Upper lobe of right lung (tissue), 1 donor: ENCODE measurements around the gene EMP2. TPM values are rescaled to one million over a fixed set of nuclear protein-coding genes. Genes with fewer than 3 reads are reported as not detected.

Source experiments
- ATAC-seq: fragments of 200-7000 bp; cut with Tn5 transposase; one replicate; pipeline ENCODE4 v1.9.1; 2020; ENCODE audit warnings: mild to moderate bottlenecking, moderate library complexity
- DNase-seq: peaks from one replicate; pipeline ENCODE4 v3.0.0-alpha.2; 2020
- H3K27ac ChIP-seq: fragments of 200-600 bp; one replicate; pipeline ENCODE4 v1.8.0; 2022
- H3K27me3 ChIP-seq: fragments of 200-600 bp; one replicate; pipeline ENCODE4 v1.8.0; 2022; ENCODE audit warnings: mild to moderate bottlenecking
- H3K36me3 ChIP-seq: fragments of 200-600 bp; one replicate; pipeline ENCODE4 v1.8.0; 2022
- H3K4me1 ChIP-seq: fragments of 200-600 bp; one replicate; pipeline ENCODE4 v1.8.0; 2022
- H3K4me3 ChIP-seq: fragments of 200-600 bp; one replicate; pipeline ENCODE4 v1.8.0; 2022; ENCODE audit warnings: mild to moderate bottlenecking
- H3K9me3 ChIP-seq: fragments of 200-600 bp; one replicate; pipeline ENCODE4 v1.8.0; 2022
- intact Hi-C: fragments of 100-400 bp; cut with DNase I; formaldehyde crosslinking; loops from one replicate; pipeline ENCODE4 v1.11.0; 2022
- total RNA-seq: library from RNA; stranded (reverse); fragmentation: NEBNext Ultra II Directional; extraction: Animal tissue kit (Norgen Biotek cat#: 25700); gene quantifications from one replicate; pipeline ENCODE4 v1.2.1, GENCODE V29; 2021
- TF ChIP-seq, protein P1 (sequence below): fragments of 200-600 bp; IDR thresholded peaks from one replicate; pipeline ENCODE4 v1.8.0; 2022; ENCODE audit warnings: antibody characterized with exemption
- donor health status: DM: no; HTN: yes; CAD: no; lungs with severe emphysema.

EMP2 gene
- total RNA-seq, 1 donor from 2014 or later, result 726 TPM

DNA sequence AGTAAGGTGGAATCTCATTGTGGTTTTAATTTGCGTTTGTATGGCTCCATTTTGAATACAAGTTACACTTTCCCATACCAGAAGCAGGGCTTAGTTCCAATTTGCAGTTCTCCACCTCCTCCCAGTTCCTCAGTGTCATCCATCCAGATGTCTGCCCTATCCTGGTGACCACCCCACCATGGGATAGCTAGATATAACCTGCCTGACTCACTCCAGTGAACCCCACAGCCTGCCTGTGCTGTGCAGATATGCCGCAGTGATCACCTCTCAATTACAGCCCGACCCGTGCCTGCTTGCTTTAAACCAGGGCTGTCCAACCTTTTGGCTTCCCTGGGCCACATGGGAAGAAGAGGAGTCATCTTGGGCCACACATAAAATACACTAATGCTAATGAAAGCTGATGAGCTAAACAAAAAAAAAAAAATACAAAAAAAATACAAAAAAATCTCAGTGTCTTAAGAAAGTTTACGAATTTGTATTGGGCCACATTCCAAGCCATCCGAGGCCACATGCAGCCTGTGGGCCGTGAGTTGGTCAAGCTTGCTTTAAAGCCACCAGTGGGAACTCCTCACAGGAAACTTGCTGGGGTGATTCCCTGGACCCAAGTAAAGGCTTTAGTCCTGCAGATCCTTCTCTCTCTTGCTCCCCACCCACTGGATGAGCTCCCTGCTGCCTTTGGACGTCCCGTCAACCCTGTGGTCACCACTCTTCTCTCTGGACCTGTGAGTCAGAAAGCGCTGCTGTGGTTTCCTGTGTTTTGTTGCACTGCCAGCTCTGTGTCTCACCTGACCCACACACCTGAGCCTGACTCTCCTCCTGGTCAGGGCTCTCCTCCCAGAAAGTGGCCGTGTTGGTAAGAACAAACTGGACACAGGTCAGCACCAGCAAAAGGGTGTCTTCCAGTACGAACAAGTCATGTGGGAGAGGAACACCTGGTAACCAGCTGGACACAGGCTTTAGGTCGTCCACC lies 83.0 kb downstream of the EMP2 start:
- Histone ChIP-seq H3K4me1 (no peaks in the 10 kb centered on the region), H3K9me3 (no peaks in the 10 kb centered on the region), H3K36me3 (no peaks in the 10 kb centered on the region), H3K27ac (no peak overlapping the region), H3K27me3 (no peaks in the 10 kb centered on the region), H3K4me3 (no peak overlapping the region)
- TF ChIP-seq, protein P1, sequence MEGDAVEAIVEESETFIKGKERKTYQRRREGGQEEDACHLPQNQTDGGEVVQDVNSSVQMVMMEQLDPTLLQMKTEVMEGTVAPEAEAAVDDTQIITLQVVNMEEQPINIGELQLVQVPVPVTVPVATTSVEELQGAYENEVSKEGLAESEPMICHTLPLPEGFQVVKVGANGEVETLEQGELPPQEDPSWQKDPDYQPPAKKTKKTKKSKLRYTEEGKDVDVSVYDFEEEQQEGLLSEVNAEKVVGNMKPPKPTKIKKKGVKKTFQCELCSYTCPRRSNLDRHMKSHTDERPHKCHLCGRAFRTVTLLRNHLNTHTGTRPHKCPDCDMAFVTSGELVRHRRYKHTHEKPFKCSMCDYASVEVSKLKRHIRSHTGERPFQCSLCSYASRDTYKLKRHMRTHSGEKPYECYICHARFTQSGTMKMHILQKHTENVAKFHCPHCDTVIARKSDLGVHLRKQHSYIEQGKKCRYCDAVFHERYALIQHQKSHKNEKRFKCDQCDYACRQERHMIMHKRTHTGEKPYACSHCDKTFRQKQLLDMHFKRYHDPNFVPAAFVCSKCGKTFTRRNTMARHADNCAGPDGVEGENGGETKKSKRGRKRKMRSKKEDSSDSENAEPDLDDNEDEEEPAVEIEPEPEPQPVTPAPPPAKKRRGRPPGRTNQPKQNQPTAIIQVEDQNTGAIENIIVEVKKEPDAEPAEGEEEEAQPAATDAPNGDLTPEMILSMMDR, result no peak
- DNase-seq (no peak), ATAC-seq (peak; percentile 41)
- intact Hi-C loops, result no loop called here

DNA sequence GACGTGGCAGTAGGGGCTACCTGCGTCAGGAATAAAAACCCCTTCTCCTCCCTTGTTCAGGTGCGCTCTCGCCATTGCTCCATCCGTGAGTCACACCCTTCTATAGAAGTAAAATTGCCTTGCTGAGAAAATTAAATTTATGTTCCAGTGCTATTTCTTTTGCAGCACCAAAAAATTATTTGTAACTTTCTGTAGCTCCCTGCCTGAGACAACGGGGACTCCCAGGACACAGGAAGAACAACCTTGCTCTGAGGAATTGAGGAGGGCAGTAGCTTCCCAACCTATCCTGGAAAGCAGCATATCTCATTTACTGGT lies 85.4 kb downstream of the EMP2 start:
- Histone ChIP-seq H3K4me1 (no peaks in the 10 kb centered on the region), H3K9me3 (no peaks in the 10 kb centered on the region), H3K27ac (no peak overlapping the region), H3K4me3 (no peak overlapping the region), H3K36me3 (no peaks in the 10 kb centered on the region), H3K27me3 (no peaks in the 10 kb centered on the region)
- intact Hi-C loops, result no loop called here
- ATAC-seq (peak; percentile 28), DNase-seq (no peak)
- TF ChIP-seq, protein P1, result no peak

DNA sequence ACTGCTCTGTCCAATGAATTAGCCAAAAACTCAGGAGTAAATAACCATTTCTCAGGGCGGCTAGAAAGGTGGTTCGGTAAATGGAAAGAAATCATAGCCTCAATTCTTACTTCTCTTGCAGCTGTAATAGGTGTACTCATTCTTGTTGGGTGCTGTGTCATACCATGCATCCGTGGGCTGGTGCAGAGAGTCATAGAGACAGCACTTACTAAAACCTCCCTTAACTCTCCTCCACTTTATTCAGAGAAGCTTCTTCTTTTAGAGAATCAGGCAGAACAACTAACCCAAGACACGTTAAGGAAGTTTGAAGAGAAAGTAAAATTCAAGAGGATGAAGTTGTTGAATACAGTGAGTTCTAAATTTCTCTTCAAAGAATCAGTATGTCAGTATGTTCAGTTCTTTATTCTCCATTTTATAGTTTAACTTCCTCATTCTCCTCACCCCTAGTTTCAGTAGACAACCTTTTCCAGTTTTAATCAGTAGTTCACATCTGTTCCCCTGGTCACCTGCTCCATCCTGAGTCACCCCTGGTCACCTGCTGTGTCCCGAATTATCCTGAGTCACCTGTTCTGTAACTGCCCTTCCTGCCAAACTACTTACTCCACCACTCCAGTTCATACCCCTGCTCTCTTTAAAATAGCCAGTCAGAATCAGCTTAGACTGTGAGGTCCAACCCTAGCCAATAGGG lies 85.9 kb downstream of the EMP2 start:
- peak; percentile 45 for ATAC-seq
- Histone ChIP-seq H3K36me3 (no peaks in the 10 kb centered on the region), H3K4me3 (no peak overlapping the region), H3K27ac (no peak overlapping the region), H3K9me3 (no peaks in the 10 kb centered on the region), H3K27me3 (no peaks in the 10 kb centered on the region), H3K4me1 (no peaks in the 10 kb centered on the region)
- DNase-seq, result no peak
- intact Hi-C loops, result no loop called here
- TF ChIP-seq, protein P1, result no peak

DNA sequence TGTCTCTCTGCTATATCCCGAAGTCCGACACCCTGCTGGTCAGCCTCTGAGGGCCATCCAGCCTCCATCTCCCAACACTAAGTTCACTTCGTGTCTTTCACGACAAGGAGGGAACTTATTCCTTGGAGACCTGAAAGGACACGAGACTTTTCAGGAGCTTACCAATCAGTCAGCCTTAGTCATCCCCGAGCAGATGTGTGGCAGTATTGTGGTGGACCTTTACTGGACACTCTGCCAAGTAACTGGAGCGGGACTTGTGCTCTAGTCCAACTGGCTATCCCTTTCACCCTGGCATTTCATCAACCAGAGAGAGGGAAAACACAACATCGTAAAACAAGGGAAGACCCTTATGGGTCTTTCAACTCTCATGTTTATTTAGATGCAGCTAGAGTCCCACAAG lies 87.1 kb downstream of the EMP2 start:
- intact Hi-C loops, result no loop called here
- Histone ChIP-seq H3K27me3 (no peaks in the 10 kb centered on the region), H3K27ac (no peak overlapping the region), H3K4me3 (no peak overlapping the region), H3K9me3 (no peaks in the 10 kb centered on the region), H3K4me1 (no peaks in the 10 kb centered on the region), H3K36me3 (no peaks in the 10 kb centered on the region)
- no peak for DNase-seq
- TF ChIP-seq, protein P1, result no peak
- ATAC-seq, result no peak

DNA sequence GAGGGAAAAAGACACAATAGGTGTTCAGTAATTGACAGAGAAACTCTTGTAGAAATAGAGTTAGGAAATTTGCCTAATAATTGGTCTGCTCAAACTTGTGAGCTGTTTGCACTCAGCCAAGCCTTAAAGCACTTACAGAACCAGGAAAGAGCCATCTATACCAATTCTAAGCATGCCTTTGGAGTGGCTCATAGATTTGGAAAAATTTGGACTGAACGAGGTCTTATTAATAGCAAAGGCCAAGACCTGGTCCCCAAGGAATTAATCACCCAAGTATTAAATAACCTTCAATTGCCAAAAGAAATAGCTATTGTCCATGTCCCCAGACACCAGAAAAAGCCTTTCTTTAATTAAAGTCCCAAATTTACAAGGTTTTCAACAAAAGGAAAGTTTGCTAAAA lies 90.3 kb downstream of the EMP2 start:
- TF ChIP-seq, protein P1, result no peak

More for the DNA sequence above, 90.3 kb downstream of the EMP2 start:
- H3K9me3 ChIP-seq, result no peaks in the 10 kb centered on the region
- H3K27ac ChIP-seq, result no peak overlapping the region
- intact Hi-C loops, result no loop called here
- no peaks in the 10 kb centered on the region for H3K4me1 ChIP-seq
- no peak for ATAC-seq
- no peak for DNase-seq
- H3K27me3 ChIP-seq, result no peaks in the 10 kb centered on the region
- H3K36me3 ChIP-seq, result no peaks in the 10 kb centered on the region
- H3K4me3 ChIP-seq, result no peak overlapping the region
